H1 (cell line): ENCODE data around the gene MOB2. TPM values are rescaled to one million over a fixed set of nuclear protein-coding genes. Genes with fewer than 3 reads are reported as not detected.

ENCODE experiments used
- CTCF ChIA-PET: fragments of 300-600 bp; sonication (Branson Sonifier 250); formaldehyde crosslinking; loops from one replicate; lab custom pipeline; 2021; ENCODE audit not compliant: partially characterized antibody; lab: Charles Lee
- POLR2A ChIA-PET: fragments of 300-600 bp; sonication (Branson Sonifier 250); formaldehyde crosslinking; loops from one replicate; lab custom pipeline; 2021; ENCODE audit warnings: inconsistent platforms; ENCODE audit not compliant: partially characterized antibody; lab: Charles Lee
- DNase-seq, 2 experiments: peaks; one replicate each; pipeline versions ENCODE4 v3.0.0 to v3.0.0-alpha.2; 2010 to 2022; ENCODE audit warnings: low spot score in 2 of 2, low read depth in 1 of 2, mixed read lengths in 1 of 2
- FAIRE-seq: peaks from 2 replicates; lab custom pipeline; 2011; peaks lifted over from hg19 to GRCh38; lab: Jason Lieb, UNC
- H2AFZ ChIP-seq: 2 replicates; pipeline ENCODE4 v1.8.1; 2012; ENCODE audit warnings: low read length, inconsistent platforms
- H2AK5ac ChIP-seq: 2 replicates; pipeline ENCODE4 v1.6.1; 2013; ENCODE audit warnings: low read depth, low read length
- H2BK120ac ChIP-seq: replicated peaks from 2 replicates; pipeline ENCODE3; 2013; ENCODE audit warnings: low read depth, low read length, inconsistent platforms
- H2BK12ac ChIP-seq: 2 replicates; pipeline ENCODE4 v1.6.1; 2013; ENCODE audit warnings: low read depth, low read length
- H2BK15ac ChIP-seq: 2 replicates; pipeline ENCODE4 v1.6.1; 2013; ENCODE audit warnings: low read length
- H2BK20ac ChIP-seq: 2 replicates; pipeline ENCODE4 v1.6.1; 2013; ENCODE audit warnings: low read length
- H2BK5ac ChIP-seq: 2 replicates; pipeline ENCODE4 v1.6.1; 2013; ENCODE audit warnings: low read depth, low read length
- H3K14ac ChIP-seq: 2 replicates; pipeline ENCODE4 v1.6.1; 2013; ENCODE audit warnings: inconsistent platforms; ENCODE audit not compliant: insufficient read length
- H3K18ac ChIP-seq: 2 replicates; pipeline ENCODE4 v1.6.1; 2013; ENCODE audit warnings: low read length; ENCODE audit errors: extremely low read depth
- H3K23ac ChIP-seq: 2 replicates; pipeline ENCODE4 v1.6.1; 2013; ENCODE audit warnings: inconsistent platforms; ENCODE audit not compliant: insufficient read length
- H3K23me2 ChIP-seq: 2 replicates; pipeline ENCODE4 v1.6.1; 2013; ENCODE audit warnings: low read depth, low read length
- H3K27ac ChIP-seq: 2 replicates; pipeline ENCODE4 v1.6.1; 2011; ENCODE audit warnings: low read depth, low read length, inconsistent platforms
- H3K27me3 ChIP-seq, 4 experiments: replicated peaks in 1 of 4; 1 replicate in 1 of 4; 2 replicates in 3 of 4; pipeline versions ENCODE4 v1.6.1 to v1.8.1; 2011 to 2013; ENCODE audit warnings: low read length in 3 of 4, mild to moderate bottlenecking in 3 of 4, inconsistent platforms in 2 of 4, mixed read lengths in 2 of 4, moderate library complexity in 1 of 4; ENCODE audit not compliant: control insufficient read depth in 3 of 4, insufficient read depth in 3 of 4; ENCODE audit errors: extremely low read depth in 1 of 4
- H3K36me3 ChIP-seq, 4 experiments: 2 replicates each; pipeline versions ENCODE4 v1.6.1 to v1.8.1; 2011 to 2013; ENCODE audit warnings: mild to moderate bottlenecking in 4 of 4, low read length in 3 of 4, moderate library complexity in 2 of 4, control low read depth in 1 of 4, inconsistent platforms in 1 of 4; ENCODE audit not compliant: insufficient read depth in 4 of 4, control insufficient read depth in 2 of 4
- H3K4ac ChIP-seq: replicated peaks from 2 replicates; pipeline ENCODE3; 2013; ENCODE audit warnings: low read length, low read depth, mixed read lengths, inconsistent platforms; ENCODE audit not compliant: insufficient read length
- H3K4me1 ChIP-seq, 4 experiments: replicated peaks in 1 of 4; 1 replicate in 1 of 4; 2 replicates in 3 of 4; pipeline versions ENCODE4 v1.6.1 to v1.8.1; 2011 to 2013; ENCODE audit warnings: low read length in 3 of 4, inconsistent platforms in 2 of 4, mixed read lengths in 1 of 4; ENCODE audit not compliant: insufficient read depth in 4 of 4, control insufficient read depth in 3 of 4
- H3K4me2 ChIP-seq, 2 experiments: 2 replicates each; pipeline versions ENCODE4 v1.6.1 to v1.8.1; 2011 to 2013; ENCODE audit warnings: low read depth in 2 of 2, low read length in 2 of 2, control low read depth in 1 of 2, inconsistent platforms in 1 of 2, mild to moderate bottlenecking in 1 of 2; ENCODE audit not compliant: insufficient read depth in 1 of 2
- H3K4me3 ChIP-seq, 4 experiments: fragments of 200-600, 300-600 bp in 1 of 4; sonication (generic), shearing (Covaris generic), sonication (Bioruptor Twin) in 1 of 4; 2 replicates each; pipeline versions ENCODE4 v1.5.1 to v1.8.1; 2011 to 2016; ENCODE audit warnings: low read length in 4 of 4, low read depth in 3 of 4, control low read depth in 2 of 4, inconsistent platforms in 2 of 4, mild to moderate bottlenecking in 2 of 4, mixed read lengths in 1 of 4, moderate library complexity in 1 of 4; ENCODE audit not compliant: insufficient read depth in 2 of 4; ENCODE audit errors: extremely low read depth in 1 of 4
- H3K56ac ChIP-seq: replicated peaks from 2 replicates; pipeline ENCODE3; 2013; ENCODE audit warnings: low read depth, mild to moderate bottlenecking, mixed read lengths, low read length, inconsistent platforms; ENCODE audit not compliant: insufficient read length
- H3K79me1 ChIP-seq: 2 replicates; pipeline ENCODE4 v1.6.1; 2013; ENCODE audit warnings: low read depth, low read length, control low read depth
- H3K79me2 ChIP-seq, 2 experiments: 2 replicates each; pipeline versions ENCODE4 v1.6.1 to v1.8.1; 2012 to 2013; ENCODE audit warnings: low read length in 2 of 2, mild to moderate bottlenecking in 2 of 2, inconsistent platforms in 1 of 2; ENCODE audit not compliant: insufficient read depth in 2 of 2, control insufficient read depth in 1 of 2
- H3K9ac ChIP-seq, 4 experiments: replicated peaks in 1 of 4; 1 replicate in 1 of 4; 2 replicates in 3 of 4; pipeline versions ENCODE4 v1.6.1 to v1.8.1; 2011 to 2013; ENCODE audit warnings: low read depth in 3 of 4, low read length in 3 of 4, control low read depth in 2 of 4, mild to moderate bottlenecking in 2 of 4, moderate library complexity in 2 of 4, inconsistent platforms in 1 of 4; ENCODE audit errors: extremely low read depth in 1 of 4
- H3K9me3 ChIP-seq, 2 experiments: 2 replicates each; pipeline versions ENCODE4 v1.6.1 to v1.8.1; 2012 to 2013; ENCODE audit warnings: mild to moderate bottlenecking in 2 of 2, moderate library complexity in 2 of 2, control low read depth in 1 of 2, inconsistent platforms in 1 of 2, low read depth in 1 of 2, low read length in 1 of 2, mixed read lengths in 1 of 2; ENCODE audit not compliant: insufficient read depth in 2 of 2
- H4K20me1 ChIP-seq, 2 experiments: replicated peaks in 1 of 2; 2 replicates each; pipeline versions ENCODE3 to v1.8.1; 2011 to 2013; ENCODE audit warnings: inconsistent platforms in 2 of 2, low read length in 2 of 2, mild to moderate bottlenecking in 1 of 2; ENCODE audit not compliant: insufficient read depth in 2 of 2, control insufficient read depth in 1 of 2
- H4K5ac ChIP-seq: 2 replicates; pipeline ENCODE4 v1.6.1; 2013; ENCODE audit warnings: low read length, low read depth, mixed read lengths, inconsistent platforms; ENCODE audit not compliant: insufficient read length
- H4K8ac ChIP-seq: 2 replicates; pipeline ENCODE4 v1.8.0; 2013; ENCODE audit warnings: mild to moderate bottlenecking, moderate library complexity, low read length, inconsistent platforms; ENCODE audit not compliant: insufficient read depth; ENCODE audit errors: extremely low read depth
- H4K91ac ChIP-seq: replicated peaks from 2 replicates; pipeline ENCODE3; 2013; ENCODE audit warnings: low read length, mixed read lengths, inconsistent platforms; ENCODE audit not compliant: insufficient read length
- HDAC6 ChIP-seq: IDR thresholded peaks from one replicate; pipeline ENCODE4 v1.7.1; 2012; ENCODE audit warnings: low read depth, mild to moderate bottlenecking, inconsistent platforms, low read length, moderate library complexity
- KDM1A ChIP-seq: fragments of 200-600, 300-600 bp; sonication (generic); IDR thresholded peaks from 2 replicates; pipeline ENCODE4 v1.7.1; 2016; ENCODE audit warnings: mild to moderate bottlenecking, low read length, borderline replicate concordance
- NRF1 ChIP-seq: IDR thresholded peaks from 2 replicates; pipeline ENCODE4 v1.6.1; 2011; ENCODE audit warnings: mild to moderate bottlenecking, low read depth, low read length, improper control_type of control experiment
- SAP30 ChIP-seq: fragments of 300-600 bp; sonication (generic); IDR thresholded peaks from 2 replicates; pipeline ENCODE4 v1.7.1; 2012; ENCODE audit warnings: low read length, moderate library complexity, mild to moderate bottlenecking, inconsistent platforms; ENCODE audit not compliant: insufficient read depth, insufficient replicate concordance
- SRF ChIP-seq: IDR thresholded peaks from 2 replicates; pipeline ENCODE4 v1.6.1; 2011; ENCODE audit warnings: mild to moderate bottlenecking, low read depth, low read length, moderate library complexity
- TAF1 ChIP-seq: IDR thresholded peaks from 2 replicates; pipeline ENCODE4 v1.6.1; 2011; ENCODE audit warnings: mild to moderate bottlenecking, low read depth, low read length
- USF2 ChIP-seq: IDR thresholded peaks from 2 replicates; pipeline ENCODE4 v1.6.1; 2011; ENCODE audit warnings: low read length, improper control_type of control experiment
- WGBS, 2 experiments: shearing (Covaris generic) in 1 of 2; methylation state at CpG; one replicate each; pipeline versions ENCODE4 v1.1.6 to v1.1.7; 2013 to 2015; ENCODE audit warnings: low lambda C conversion rate in 2 of 2, mixed read lengths in 2 of 2, inconsistent platforms in 1 of 2, low coverage in 1 of 2, missing lambda C conversion rate in 1 of 2; ENCODE audit not compliant: insufficient replicate concordance in 2 of 2, insufficient coverage in 1 of 2, insufficient read length in 1 of 2; ENCODE audit errors: extremely low coverage in 1 of 2, missing lambda C conversion rate in 1 of 2; 5-methylcytosine and 5-hydroxymethylcytosine counted together
- polyA plus RNA-seq, 7 experiments: library from polyadenylated mRNA; depleted of rRNA in 3 of 7; stranded (reverse) in 5 of 7; unstranded in 2 of 7; fragments of >200 nt in 5 of 7; fragments of 200-250 nt in 2 of 7; gene quantifications; 1 replicate in 5 of 7; 2 replicates in 1 of 7; 4 replicates in 1 of 7; pipeline versions ENCODE4 v1.2.1 to v1.2.3, GENCODE V29; 2011 to 2013; ENCODE audit warnings: missing spikeins in 2 of 7, mixed read lengths in 2 of 7
- total RNA-seq: library from RNA; stranded (reverse); fragmentation: NEBNext Ultra II Directional; extraction: Animal tissue kit (Norgen Biotek cat#: 25700); gene quantifications from 2 replicates; pipeline ENCODE4 v1.2.1, GENCODE V29; 2021
- TF ChIP-seq, protein P1 (sequence below): IDR thresholded peaks from 2 replicates; pipeline ENCODE4 v1.6.1; 2011; ENCODE audit warnings: low read depth, mild to moderate bottlenecking, low read length; ENCODE audit not compliant: insufficient read depth

Gene MOB2
- total and polyA plus RNA-seq, 2 of the 8 experiments (the other 6 are each of a cell fraction or from before 2014, with no cell fraction given) = 18.6 to 28.2 TPM

DNA sequence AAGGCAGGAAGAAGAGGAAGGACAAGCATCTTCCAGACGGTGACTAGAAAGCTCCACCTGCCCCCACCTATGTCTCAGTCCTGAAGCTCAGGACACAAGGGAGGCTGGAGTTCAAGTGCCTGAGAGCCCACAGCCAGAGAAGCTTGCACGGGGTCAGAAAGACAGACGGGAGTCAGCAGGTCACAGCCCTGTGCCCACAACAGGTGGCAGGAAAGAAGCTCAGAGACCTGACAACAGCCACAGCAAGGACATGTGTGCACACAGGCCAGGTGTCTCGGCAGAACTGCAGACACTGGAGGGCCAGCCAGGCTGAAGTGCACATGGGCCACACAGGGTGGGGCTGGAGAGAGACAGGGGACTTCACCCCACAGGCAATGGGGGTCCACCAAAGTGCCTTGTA is 37.2 kb upstream of the MOB2 start:
- Histone ChIP-seq H3K4me2 (no peak overlapping the region), H3K27ac (no peak overlapping the region), H3K9ac (no peak overlapping the region), H4K5ac (no peak overlapping the region), H2AFZ (no peak overlapping the region), H4K8ac (no peak overlapping the region), H2BK12ac (no peak overlapping the region), H3K79me1 (peaks cover 7% of the 10 kb centered on the region), H3K18ac (no peak overlapping the region), H2AK5ac (no peak overlapping the region), H3K4me1 (peaks cover 0 to 2% (median 0%) of the 10 kb centered on the region in 4 experiments; a peak in 1 of 7 replicates), H2BK120ac (no peak overlapping the region), H3K14ac (no peak overlapping the region), H3K4me3 (no peak overlapping the region), H4K91ac (no peak overlapping the region), H2BK5ac (no peak overlapping the region), H3K4ac (no peak overlapping the region), H3K36me3 (no peaks in the 10 kb centered on the region), H3K9me3 (no peaks in the 10 kb centered on the region), H3K23ac (no peak overlapping the region), H3K56ac (no peak overlapping the region), H3K27me3 (no peaks in the 10 kb centered on the region), H2BK15ac (no peak overlapping the region), H2BK20ac (no peak overlapping the region), H4K20me1 (peaks cover 6 to 20% of the 10 kb centered on the region in 2 experiments), H3K79me2 (peaks cover 0 to 25% of the 10 kb centered on the region in 2 experiments; a peak in 1 of 4 replicates), H3K23me2 (no peaks in the 10 kb centered on the region)
- CTCF ChIA-PET = interaction anchor here (0.6 to 1.8 kb wide), 4 partner anchors 9 to 1383 kb away, joined by 3 to 5 read pairs (median 4); no protein-coding TSS in a partner anchor
- TF ChIP-seq USF2 = no peak
- TF ChIP-seq, protein P1, sequence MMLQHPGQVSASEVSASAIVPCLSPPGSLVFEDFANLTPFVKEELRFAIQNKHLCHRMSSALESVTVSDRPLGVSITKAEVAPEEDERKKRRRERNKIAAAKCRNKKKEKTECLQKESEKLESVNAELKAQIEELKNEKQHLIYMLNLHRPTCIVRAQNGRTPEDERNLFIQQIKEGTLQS = no peak
- no peak for TF ChIP-seq NRF1
- TF ChIP-seq HDAC6 = no peak
- TF ChIP-seq KDM1A = no peak
- no peak for TF ChIP-seq TAF1
- no peak for TF ChIP-seq SRF
- no peak for TF ChIP-seq SAP30
- FAIRE-seq = no peak
- DNase-seq = no peak
- POLR2A ChIA-PET = interaction anchor here (0.7 kb wide), 1 partner anchor 299 kb away, joined by 3 read pairs; no protein-coding TSS in a partner anchor
- 90% methylated on average over 3 of the region's 4 CpGs; no CpG with 5 or more reads in 1 of the 2 experiments for WGBS, 2 experiments
